Activated CD4-positive, alpha-beta T cell treated with anti-CD3 and anti-CD28 coated beads for 36 hours (primary cell): Measurements from ENCODE around the gene ASB15. TPM values are rescaled to one million over a fixed set of nuclear protein-coding genes. Genes with fewer than 3 reads are reported as not detected.

Experiments used
- ATAC-seq: fragments of 200-7000 bp; cut with Tn5 transposase; one replicate; pipeline ENCODE4 v1.10.0; 2021; ENCODE audit warnings: mild to moderate bottlenecking, moderate library complexity
- CTCF ChIA-PET: fragments of 350-600 bp; sonication (Branson Sonifier 250); formaldehyde crosslinking; loops from one replicate; lab custom pipeline; 2021; ENCODE audit warnings: antibody characterized with exemption; lab: Charles Lee
- POLR2A ChIA-PET: fragments of 350-600 bp; sonication (Branson Sonifier 250); formaldehyde crosslinking; loops from one replicate; lab custom pipeline; 2021; ENCODE audit warnings: antibody characterized with exemption, inconsistent platforms; lab: Charles Lee
- DNase-seq: peaks from one replicate; pipeline ENCODE4 v3.0.0-alpha.2; 2020
- H3K27ac Mint-ChIP-seq: one replicate; pipeline ENCODE4 v1.8.0; 2021; ENCODE audit warnings: mixed read lengths
- H3K27me3 Mint-ChIP-seq: one replicate; pipeline ENCODE4 v1.8.0; 2021; ENCODE audit warnings: mixed read lengths
- H3K36me3 Mint-ChIP-seq: one replicate; pipeline ENCODE4 v1.8.0; 2021; ENCODE audit warnings: low read depth, mixed read lengths
- H3K4me1 Mint-ChIP-seq: one replicate; pipeline ENCODE4 v1.8.0; 2021; ENCODE audit warnings: mixed read lengths
- H3K4me3 Mint-ChIP-seq: one replicate; pipeline ENCODE4 v1.8.0; 2021; ENCODE audit warnings: mild to moderate bottlenecking, moderate library complexity, mixed read lengths
- H3K9me3 Mint-ChIP-seq: one replicate; pipeline ENCODE4 v1.8.0; 2021; ENCODE audit warnings: low read depth, mixed read lengths
- intact Hi-C, 2 experiments: fragments of 100-400 bp; cut with DNase I in 1 of 2; cut with micrococcal nuclease in 1 of 2; formaldehyde crosslinking; loops; one replicate each; pipeline versions ENCODE4 v1.14.2 to v1.15.1; 2022 to 2024; cut with DNase I, micrococcal nuclease
- total RNA-seq, 2 experiments: library from RNA; stranded (reverse); gene quantifications; one replicate each; pipeline ENCODE4 v1.2.3, GENCODE V29; 2021

The ASB15 gene
- total RNA-seq, 2 experiments from 2014 or later, result not detected

DNA sequence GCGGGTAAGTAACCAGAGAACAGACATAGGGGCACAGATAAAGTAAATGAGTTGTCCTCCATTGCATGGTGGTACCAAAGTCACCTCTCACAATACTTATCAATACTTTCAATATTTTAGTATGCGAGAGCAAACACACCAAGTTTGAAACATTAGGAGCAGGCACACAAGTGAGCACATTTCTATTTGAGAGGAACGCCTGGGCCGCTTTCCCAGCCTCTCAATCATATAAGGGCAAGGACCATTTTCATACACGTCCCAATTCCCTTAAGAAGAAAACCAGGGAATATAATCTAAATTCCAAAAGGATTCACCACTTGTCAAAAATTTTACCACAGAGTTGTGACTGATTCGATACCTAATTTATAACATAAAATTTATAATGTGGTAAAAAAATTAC lies 61.6 kb downstream of the ASB15 start:
- no peaks in the 10 kb centered on the region for H3K36me3 Mint-ChIP-seq
- ChIA-PET POLR2A (no interaction called here), CTCF (interaction anchor here (0.9 kb wide), 1 partner anchor 48 kb away, joined by 4 read pairs; no protein-coding TSS in a partner anchor)
- H3K4me3 Mint-ChIP-seq, result no peak overlapping the region
- DNase-seq (no peak), ATAC-seq (no peak)
- no peak overlapping the region for H3K27ac Mint-ChIP-seq
- peaks cover 12% of the 10 kb centered on the region for H3K27me3 Mint-ChIP-seq
- intact Hi-C loops, result no loop called here
- no peaks in the 10 kb centered on the region for H3K4me1 Mint-ChIP-seq
- no peaks in the 10 kb centered on the region for H3K9me3 Mint-ChIP-seq

DNA sequence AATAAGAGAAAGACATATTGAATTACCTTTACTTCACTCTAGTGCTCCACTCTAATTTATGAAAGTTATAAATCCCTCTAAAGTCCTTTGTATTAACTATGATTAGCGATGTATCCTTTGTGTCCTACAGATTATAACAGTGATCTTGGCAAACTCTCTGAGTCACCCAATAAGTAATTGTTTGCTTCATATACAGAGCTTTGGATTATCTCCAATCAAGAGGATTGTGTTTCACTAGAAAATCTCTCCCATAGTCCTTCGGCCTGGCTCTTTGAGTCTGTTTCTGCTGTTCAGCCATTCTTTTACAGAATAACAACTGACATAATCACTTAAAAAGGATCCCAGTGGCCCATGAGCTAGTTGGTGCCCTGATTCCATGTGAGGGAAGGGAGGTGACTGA lies 63.5 kb downstream of the ASB15 start:
- H3K9me3 Mint-ChIP-seq, result no peaks in the 10 kb centered on the region
- no peak for ATAC-seq
- POLR2A ChIA-PET, result no interaction called here
- no peak for DNase-seq
- H3K27me3 Mint-ChIP-seq, result peaks cover 12% of the 10 kb centered on the region
- H3K27ac Mint-ChIP-seq, result no peak overlapping the region
- CTCF ChIA-PET, result interaction anchor here (0.9 kb wide), 1 partner anchor 9 kb away, joined by 3 read pairs; no protein-coding TSS in a partner anchor
- no peaks in the 10 kb centered on the region for H3K36me3 Mint-ChIP-seq
- H3K4me3 Mint-ChIP-seq, result no peak overlapping the region
- intact Hi-C loops, result loop anchor here in 1 of 2 experiments (2.0 kb wide), 1 partner anchor 28 kb away; no protein-coding TSS in a partner anchor
- no peaks in the 10 kb centered on the region for H3K4me1 Mint-ChIP-seq

DNA sequence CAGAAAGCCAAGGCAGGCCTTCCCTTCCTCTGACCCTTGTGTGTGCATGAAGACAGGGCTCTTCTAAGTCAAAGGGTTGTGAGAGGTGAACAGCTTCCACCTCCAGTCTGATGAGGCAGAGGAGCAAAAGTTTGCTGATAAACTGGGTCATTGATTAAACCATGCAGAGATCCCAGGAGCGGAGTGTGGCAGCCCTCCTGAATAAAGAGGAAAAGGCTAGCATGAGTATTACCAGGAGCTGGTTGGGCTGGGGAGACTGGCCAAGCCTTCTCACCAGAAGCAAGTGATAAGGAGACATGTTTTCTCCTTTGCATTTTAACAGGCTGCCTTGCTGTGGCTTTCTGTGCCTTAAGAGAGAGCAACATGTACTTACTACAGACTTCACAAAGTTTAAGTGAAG lies 64.3 kb downstream of the ASB15 start:
- DNase-seq (no peak), ATAC-seq (no peak)
- CTCF ChIA-PET, result no interaction called here
- Mint-ChIP-seq H3K27me3 (peaks cover 9% of the 10 kb centered on the region), H3K4me1 (no peaks in the 10 kb centered on the region), H3K4me3 (no peak overlapping the region), H3K36me3 (no peaks in the 10 kb centered on the region), H3K27ac (no peak overlapping the region), H3K9me3 (no peaks in the 10 kb centered on the region)
- intact Hi-C loops, result loop anchor here in 1 of 2 experiments (2.0 kb wide), 1 partner anchor 27 kb away; no protein-coding TSS in a partner anchor
- POLR2A ChIA-PET, result no interaction called here

DNA sequence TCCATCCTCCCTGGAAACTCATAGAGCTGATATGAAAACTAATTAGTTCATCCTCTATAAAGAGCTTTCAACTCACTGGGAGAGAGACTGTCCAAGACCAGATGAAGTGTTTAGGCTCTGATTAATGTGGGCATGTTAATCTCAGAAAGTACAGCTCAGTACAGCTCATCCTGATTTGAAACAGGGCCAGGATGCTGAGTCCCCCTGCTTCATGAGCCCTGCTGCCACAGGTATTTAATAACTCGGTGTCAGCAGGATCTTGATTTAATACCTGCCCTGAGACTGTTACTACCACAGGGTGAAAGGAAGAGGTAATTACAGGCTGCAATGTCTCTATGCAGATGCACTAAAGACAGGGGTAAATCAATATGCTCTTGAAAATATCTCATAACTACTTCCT lies 64.9 kb downstream of the ASB15 start:
- Mint-ChIP-seq H3K9me3 (no peaks in the 10 kb centered on the region), H3K36me3 (no peaks in the 10 kb centered on the region), H3K27me3 (peaks cover 9% of the 10 kb centered on the region), H3K4me1 (no peaks in the 10 kb centered on the region), H3K4me3 (no peak overlapping the region), H3K27ac (no peak overlapping the region)
- CTCF ChIA-PET, result interaction anchor here (0.7 kb wide), 1 partner anchor 20 kb away, joined by 4 read pairs; no protein-coding TSS in a partner anchor
- ATAC-seq (no peak), DNase-seq (no peak)
- intact Hi-C loops, result no loop called here
- POLR2A ChIA-PET, result no interaction called here

DNA sequence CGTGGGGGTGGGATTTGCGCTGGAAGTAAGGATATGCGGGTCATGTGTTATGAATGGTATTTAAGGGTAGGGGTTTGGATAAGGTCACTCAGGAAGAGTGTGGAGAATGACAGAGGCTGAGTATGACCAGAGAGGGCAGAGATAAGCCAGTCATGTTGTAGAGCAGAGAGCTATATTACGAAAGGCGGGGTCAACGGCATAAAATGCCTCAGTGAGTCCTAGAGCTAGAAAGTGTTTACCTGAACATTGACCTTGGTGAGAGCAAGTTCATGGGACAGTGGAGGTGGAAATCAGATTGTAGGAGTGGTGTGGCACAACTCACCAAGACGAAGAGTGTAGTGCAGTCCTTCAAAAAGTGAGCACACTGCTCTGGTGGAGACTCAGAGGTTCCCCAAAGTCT lies 67.9 kb downstream of the ASB15 start:
- Mint-ChIP-seq H3K4me1 (no peaks in the 10 kb centered on the region), H3K9me3 (no peaks in the 10 kb centered on the region), H3K27ac (no peak overlapping the region), H3K27me3 (no peaks in the 10 kb centered on the region), H3K4me3 (no peak overlapping the region), H3K36me3 (no peaks in the 10 kb centered on the region)
- ChIA-PET CTCF (interaction anchor here (0.6 to 1.2 kb wide), 2 partner anchors 46 to 203 kb away, joined by 3 read pairs; no protein-coding TSS in a partner anchor), POLR2A (no interaction called here)
- DNase-seq (no peak), ATAC-seq (no peak)
- intact Hi-C loops, result no loop called here

DNA sequence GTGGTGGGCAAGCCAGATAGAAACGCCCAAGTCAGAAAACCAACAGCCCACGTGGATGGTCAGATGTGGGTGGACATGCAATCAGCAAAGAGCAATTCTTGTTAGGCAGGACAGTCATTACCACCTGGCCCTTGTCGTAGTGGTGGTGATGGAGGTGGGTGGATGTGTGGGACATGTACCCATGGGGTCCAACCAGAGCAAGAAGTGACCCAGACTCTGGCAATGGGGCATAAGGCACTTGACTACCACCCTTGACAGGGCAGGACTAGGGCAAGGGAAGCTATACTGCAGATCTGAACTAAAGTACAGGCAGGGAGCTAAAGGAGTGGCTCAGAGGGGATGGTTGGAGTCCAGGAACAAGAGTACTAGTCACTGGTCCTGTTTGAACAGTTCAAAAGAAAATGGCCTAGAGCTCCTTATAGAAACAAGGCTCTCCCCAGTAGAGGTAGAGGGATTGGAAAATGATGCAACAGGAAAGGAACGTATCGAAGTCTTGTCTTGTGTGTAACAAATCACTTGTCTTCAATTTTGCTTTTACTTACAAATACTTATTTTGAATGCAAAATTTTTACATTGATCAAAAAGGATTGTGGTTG lies 71.6 kb downstream of the ASB15 start:
- Mint-ChIP-seq H3K36me3 (no peaks in the 10 kb centered on the region), H3K9me3 (no peaks in the 10 kb centered on the region), H3K4me1 (no peaks in the 10 kb centered on the region), H3K27me3 (no peaks in the 10 kb centered on the region), H3K27ac (no peak overlapping the region), H3K4me3 (no peak overlapping the region)
- POLR2A ChIA-PET, result no interaction called here
- DNase-seq (no peak), ATAC-seq (no peak)
- CTCF ChIA-PET, result interaction anchor here (1.2 kb wide), 1 partner anchor 8 kb away, joined by 3 read pairs; no protein-coding TSS in a partner anchor
- intact Hi-C loops, result no loop called here

DNA sequence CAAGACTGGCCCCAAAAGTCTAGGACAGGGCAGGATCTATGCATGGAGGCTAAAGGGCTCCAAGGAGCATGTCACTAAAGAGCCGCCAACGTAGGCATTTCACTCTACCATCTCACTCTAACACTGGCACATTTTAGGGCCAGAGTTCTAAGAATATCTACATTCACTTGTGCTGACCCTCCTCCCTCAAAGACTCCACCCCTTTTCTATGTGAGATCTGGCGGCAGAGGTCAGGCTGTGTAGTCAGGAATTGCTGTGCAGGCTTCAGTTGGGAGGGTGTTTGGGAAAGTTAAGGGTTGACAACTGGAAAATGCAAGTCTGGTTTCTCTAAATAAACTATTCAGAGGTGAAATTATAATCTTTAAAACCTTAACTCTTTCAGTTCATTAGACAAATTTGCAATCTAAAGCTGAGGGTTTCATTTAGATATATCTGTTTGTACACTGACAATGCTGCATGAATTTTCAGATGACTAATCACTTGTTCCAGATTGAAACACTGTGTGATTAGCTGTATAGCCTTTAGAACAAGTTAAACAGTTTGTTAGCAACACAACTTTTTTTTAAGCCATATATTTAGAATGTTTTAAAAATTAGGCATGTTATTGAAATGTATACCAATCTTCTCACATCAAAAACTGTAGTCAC lies 72.3 kb downstream of the ASB15 start:
- H3K4me3 Mint-ChIP-seq, result no peak overlapping the region
- H3K27ac Mint-ChIP-seq, result no peak overlapping the region
- POLR2A ChIA-PET, result no interaction called here
- CTCF ChIA-PET, result interaction anchor here (0.7 to 1.2 kb wide), 2 partner anchors 9 to 179 kb away, joined by 3 read pairs; no protein-coding TSS in a partner anchor
- no peaks in the 10 kb centered on the region for H3K27me3 Mint-ChIP-seq
- H3K9me3 Mint-ChIP-seq, result no peaks in the 10 kb centered on the region
- no peak for DNase-seq
- ATAC-seq, result no peak
- H3K36me3 Mint-ChIP-seq, result no peaks in the 10 kb centered on the region
- intact Hi-C loops, result no loop called here
- H3K4me1 Mint-ChIP-seq, result no peaks in the 10 kb centered on the region

DNA sequence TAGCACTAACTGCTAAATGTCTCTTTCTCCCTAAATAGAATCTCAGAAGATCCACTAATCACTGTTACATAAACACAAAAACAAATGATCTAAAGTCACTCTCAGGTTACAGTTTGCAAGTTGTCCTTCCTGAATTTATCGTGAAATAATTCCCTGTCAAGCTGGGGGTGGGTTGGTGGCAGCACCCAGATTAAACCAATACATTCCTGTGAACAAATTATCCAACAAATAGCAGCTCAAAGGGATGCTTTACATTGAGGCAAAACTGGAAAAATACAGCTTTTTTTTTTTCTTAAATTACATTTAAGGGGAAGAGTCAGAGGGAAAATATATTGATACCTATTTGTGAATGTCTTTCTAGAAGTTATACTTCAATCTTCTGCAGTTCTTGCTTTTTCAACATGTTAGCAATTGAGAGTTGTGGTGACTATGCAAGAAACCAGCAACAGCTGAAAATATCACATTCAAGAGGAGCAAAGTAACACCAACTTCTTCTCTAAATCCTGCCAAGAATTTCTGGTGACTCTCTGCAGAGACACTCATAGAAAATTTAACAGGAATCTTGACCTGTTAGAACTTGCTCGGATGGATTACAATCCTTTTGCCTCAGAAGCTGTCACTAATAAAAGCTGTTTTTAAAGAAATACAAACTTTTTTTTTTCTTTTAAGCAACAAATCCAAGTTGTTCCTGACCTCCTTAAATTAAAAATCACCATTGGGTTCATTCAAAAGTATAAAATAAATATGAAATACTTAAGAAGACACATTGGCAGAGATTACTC lies 73.0 kb downstream of the ASB15 start:
- ChIA-PET CTCF (interaction anchor here (0.7 to 1.2 kb wide), 3 partner anchors 8 to 180 kb away, joined by 3 to 4 read pairs (median 3); no protein-coding TSS in a partner anchor), POLR2A (no interaction called here)
- intact Hi-C loops, result no loop called here
- Mint-ChIP-seq H3K4me3 (no peak overlapping the region), H3K27ac (no peak overlapping the region), H3K9me3 (no peaks in the 10 kb centered on the region), H3K27me3 (no peaks in the 10 kb centered on the region), H3K36me3 (peaks cover 3% of the 10 kb centered on the region), H3K4me1 (no peaks in the 10 kb centered on the region)
- ATAC-seq, result no peak
- no peak for DNase-seq

DNA sequence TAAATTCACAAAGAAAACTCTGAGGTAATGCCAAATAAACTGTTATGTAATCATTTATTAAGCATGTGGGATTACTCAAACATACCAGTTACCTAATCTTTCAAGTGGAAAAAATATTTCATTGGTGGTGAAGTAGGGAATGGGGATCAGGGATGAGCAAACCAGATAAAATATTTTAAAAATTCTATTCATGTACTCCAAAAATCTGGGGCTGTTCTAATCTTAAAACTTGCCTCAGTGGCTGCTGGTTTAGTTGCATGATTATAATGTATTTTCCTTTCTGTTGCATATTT lies 73.5 kb downstream of the ASB15 start:
- CTCF ChIA-PET, result interaction anchor here (0.8 kb wide), 1 partner anchor 7 kb away, joined by 4 read pairs; no protein-coding TSS in a partner anchor
- Mint-ChIP-seq H3K4me3 (no peak overlapping the region), H3K27me3 (no peaks in the 10 kb centered on the region)

DNA sequence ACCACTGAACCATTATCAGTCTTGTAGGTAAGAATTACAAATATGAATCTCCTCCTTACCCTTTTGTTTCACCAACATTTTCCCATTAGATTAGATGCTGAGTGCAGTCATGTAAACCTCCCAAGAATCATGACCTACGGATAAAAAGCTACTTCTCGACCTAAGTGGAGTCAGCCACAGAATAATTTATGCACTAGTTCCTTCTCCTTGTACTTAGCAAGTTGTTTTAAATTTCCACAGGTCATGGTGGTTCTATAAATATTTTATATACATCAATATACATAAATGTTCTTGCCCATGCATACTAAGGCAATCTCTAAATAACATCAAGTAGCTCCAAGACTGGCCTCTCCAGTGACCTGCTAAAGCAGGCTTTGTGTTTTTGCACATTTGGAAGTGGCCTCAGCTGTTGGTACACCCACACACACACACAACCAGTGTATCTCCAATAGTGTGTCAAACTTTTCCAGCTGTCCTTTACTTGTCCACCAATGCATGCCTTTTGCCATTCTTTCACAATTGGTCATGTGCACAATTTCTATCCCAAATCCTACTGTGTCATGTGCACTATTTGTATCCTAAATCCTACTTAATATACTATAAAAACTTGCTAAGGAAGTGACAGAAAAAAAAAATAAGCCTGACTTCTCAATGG lies 75.6 kb downstream of the ASB15 start:
- Mint-ChIP-seq H3K36me3 (peaks cover 3% of the 10 kb centered on the region), H3K9me3 (no peaks in the 10 kb centered on the region), H3K4me3 (no peak overlapping the region), H3K27me3 (no peaks in the 10 kb centered on the region), H3K4me1 (no peaks in the 10 kb centered on the region), H3K27ac (no peak overlapping the region)
- CTCF ChIA-PET, result no interaction called here
- no peak for DNase-seq
- ATAC-seq, result no peak
- POLR2A ChIA-PET, result no interaction called here
- intact Hi-C loops, result no loop called here

More for the DNA sequence above, 73.5 kb downstream of the ASB15 start:
- POLR2A ChIA-PET, result no interaction called here
- H3K36me3 Mint-ChIP-seq, result peaks cover 3% of the 10 kb centered on the region
- H3K9me3 Mint-ChIP-seq, result no peaks in the 10 kb centered on the region
- H3K27ac Mint-ChIP-seq, result no peak overlapping the region
- no peak for ATAC-seq
- H3K4me1 Mint-ChIP-seq, result no peaks in the 10 kb centered on the region
- intact Hi-C loops, result no loop called here
- no peak for DNase-seq

DNA sequence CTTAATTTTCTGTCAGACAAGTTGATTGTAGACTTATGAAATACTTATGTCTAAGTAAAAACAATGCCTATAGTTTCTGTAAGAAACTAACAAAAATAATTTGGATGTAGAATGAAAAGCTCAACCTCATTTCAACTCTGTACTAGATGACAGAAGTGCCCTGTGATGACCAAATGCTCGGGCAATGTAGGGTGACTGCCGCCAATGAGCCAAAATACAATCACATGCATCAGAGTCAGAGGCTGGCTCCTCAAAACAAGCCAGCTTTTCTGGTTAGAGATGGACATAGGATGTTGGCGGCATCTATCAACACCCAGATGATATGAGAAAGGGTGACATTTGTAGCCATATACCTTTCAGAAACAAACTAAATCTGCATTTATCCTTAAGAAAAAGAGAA lies 78.0 kb downstream of the ASB15 start:
- no peaks in the 10 kb centered on the region for H3K4me1 Mint-ChIP-seq
- no peak for ATAC-seq
- no peak overlapping the region for H3K27ac Mint-ChIP-seq
- H3K9me3 Mint-ChIP-seq, result no peaks in the 10 kb centered on the region
- H3K36me3 Mint-ChIP-seq, result peaks cover 3% of the 10 kb centered on the region
- no peak for DNase-seq
- POLR2A ChIA-PET, result no interaction called here
- intact Hi-C loops, result loop anchor here in 1 of 2 experiments (5.0 kb wide), 1 partner anchor 238 kb away; no protein-coding TSS in a partner anchor
- no peaks in the 10 kb centered on the region for H3K27me3 Mint-ChIP-seq
- CTCF ChIA-PET, result interaction anchor here (1.1 kb wide), 1 partner anchor 185 kb away, joined by 4 read pairs; no protein-coding TSS in a partner anchor
- no peak overlapping the region for H3K4me3 Mint-ChIP-seq
